H1 (cell line): ENCODE measurements around the gene EMID1. TPM values are rescaled to one million over a fixed set of nuclear protein-coding genes. Genes with fewer than 3 reads are reported as not detected.
A peak's percentile ranks its signal among the peaks of the same experiment; 100 is the strongest.

Source experiments
- CTCF ChIA-PET: fragments of 300-600 bp; sonication (Branson Sonifier 250); formaldehyde crosslinking; loops from one replicate; lab custom pipeline; 2021; ENCODE audit not compliant: partially characterized antibody; lab: Charles Lee
- POLR2A ChIA-PET: fragments of 300-600 bp; sonication (Branson Sonifier 250); formaldehyde crosslinking; loops from one replicate; lab custom pipeline; 2021; ENCODE audit warnings: inconsistent platforms; ENCODE audit not compliant: partially characterized antibody; lab: Charles Lee
- DNase-seq, 2 experiments: peaks; one replicate each; pipeline versions ENCODE4 v3.0.0 to v3.0.0-alpha.2; 2010 to 2022; ENCODE audit warnings: low spot score in 2 of 2, low read depth in 1 of 2, mixed read lengths in 1 of 2
- FAIRE-seq: peaks from 2 replicates; lab custom pipeline; 2011; peaks lifted over from hg19 to GRCh38; lab: Jason Lieb, UNC
- H2AFZ ChIP-seq: 2 replicates; pipeline ENCODE4 v1.8.1; 2012; ENCODE audit warnings: low read length, inconsistent platforms
- H2AK5ac ChIP-seq: 2 replicates; pipeline ENCODE4 v1.6.1; 2013; ENCODE audit warnings: low read depth, low read length
- H2BK120ac ChIP-seq: replicated peaks from 2 replicates; pipeline ENCODE3; 2013; ENCODE audit warnings: low read depth, low read length, inconsistent platforms
- H2BK12ac ChIP-seq: 2 replicates; pipeline ENCODE4 v1.6.1; 2013; ENCODE audit warnings: low read depth, low read length
- H2BK15ac ChIP-seq: 2 replicates; pipeline ENCODE4 v1.6.1; 2013; ENCODE audit warnings: low read length
- H2BK20ac ChIP-seq: 2 replicates; pipeline ENCODE4 v1.6.1; 2013; ENCODE audit warnings: low read length
- H2BK5ac ChIP-seq: 2 replicates; pipeline ENCODE4 v1.6.1; 2013; ENCODE audit warnings: low read depth, low read length
- H3K14ac ChIP-seq: 2 replicates; pipeline ENCODE4 v1.6.1; 2013; ENCODE audit warnings: inconsistent platforms; ENCODE audit not compliant: insufficient read length
- H3K18ac ChIP-seq: 2 replicates; pipeline ENCODE4 v1.6.1; 2013; ENCODE audit warnings: low read length; ENCODE audit errors: extremely low read depth
- H3K23ac ChIP-seq: 2 replicates; pipeline ENCODE4 v1.6.1; 2013; ENCODE audit warnings: inconsistent platforms; ENCODE audit not compliant: insufficient read length
- H3K23me2 ChIP-seq: 2 replicates; pipeline ENCODE4 v1.6.1; 2013; ENCODE audit warnings: low read depth, low read length
- H3K27ac ChIP-seq: 2 replicates; pipeline ENCODE4 v1.6.1; 2011; ENCODE audit warnings: low read depth, low read length, inconsistent platforms
- H3K27me3 ChIP-seq, 4 experiments: replicated peaks in 1 of 4; 1 replicate in 1 of 4; 2 replicates in 3 of 4; pipeline versions ENCODE4 v1.6.1 to v1.8.1; 2011 to 2013; ENCODE audit warnings: low read length in 3 of 4, mild to moderate bottlenecking in 3 of 4, inconsistent platforms in 2 of 4, mixed read lengths in 2 of 4, moderate library complexity in 1 of 4; ENCODE audit not compliant: control insufficient read depth in 3 of 4, insufficient read depth in 3 of 4; ENCODE audit errors: extremely low read depth in 1 of 4
- H3K36me3 ChIP-seq, 4 experiments: 2 replicates each; pipeline versions ENCODE4 v1.6.1 to v1.8.1; 2011 to 2013; ENCODE audit warnings: mild to moderate bottlenecking in 4 of 4, low read length in 3 of 4, moderate library complexity in 2 of 4, control low read depth in 1 of 4, inconsistent platforms in 1 of 4; ENCODE audit not compliant: insufficient read depth in 4 of 4, control insufficient read depth in 2 of 4
- H3K4ac ChIP-seq: replicated peaks from 2 replicates; pipeline ENCODE3; 2013; ENCODE audit warnings: low read length, low read depth, mixed read lengths, inconsistent platforms; ENCODE audit not compliant: insufficient read length
- H3K4me1 ChIP-seq, 4 experiments: replicated peaks in 1 of 4; 1 replicate in 1 of 4; 2 replicates in 3 of 4; pipeline versions ENCODE4 v1.6.1 to v1.8.1; 2011 to 2013; ENCODE audit warnings: low read length in 3 of 4, inconsistent platforms in 2 of 4, mixed read lengths in 1 of 4; ENCODE audit not compliant: insufficient read depth in 4 of 4, control insufficient read depth in 3 of 4
- H3K4me2 ChIP-seq, 2 experiments: 2 replicates each; pipeline versions ENCODE4 v1.6.1 to v1.8.1; 2011 to 2013; ENCODE audit warnings: low read depth in 2 of 2, low read length in 2 of 2, control low read depth in 1 of 2, inconsistent platforms in 1 of 2, mild to moderate bottlenecking in 1 of 2; ENCODE audit not compliant: insufficient read depth in 1 of 2
- H3K4me3 ChIP-seq, 4 experiments: fragments of 200-600, 300-600 bp in 1 of 4; sonication (generic), shearing (Covaris generic), sonication (Bioruptor Twin) in 1 of 4; 2 replicates each; pipeline versions ENCODE4 v1.5.1 to v1.8.1; 2011 to 2016; ENCODE audit warnings: low read length in 4 of 4, low read depth in 3 of 4, control low read depth in 2 of 4, inconsistent platforms in 2 of 4, mild to moderate bottlenecking in 2 of 4, mixed read lengths in 1 of 4, moderate library complexity in 1 of 4; ENCODE audit not compliant: insufficient read depth in 2 of 4; ENCODE audit errors: extremely low read depth in 1 of 4
- H3K56ac ChIP-seq: replicated peaks from 2 replicates; pipeline ENCODE3; 2013; ENCODE audit warnings: low read depth, mild to moderate bottlenecking, mixed read lengths, low read length, inconsistent platforms; ENCODE audit not compliant: insufficient read length
- H3K79me1 ChIP-seq: 2 replicates; pipeline ENCODE4 v1.6.1; 2013; ENCODE audit warnings: low read depth, low read length, control low read depth
- H3K79me2 ChIP-seq, 2 experiments: 2 replicates each; pipeline versions ENCODE4 v1.6.1 to v1.8.1; 2012 to 2013; ENCODE audit warnings: low read length in 2 of 2, mild to moderate bottlenecking in 2 of 2, inconsistent platforms in 1 of 2; ENCODE audit not compliant: insufficient read depth in 2 of 2, control insufficient read depth in 1 of 2
- H3K9ac ChIP-seq, 4 experiments: replicated peaks in 1 of 4; 1 replicate in 1 of 4; 2 replicates in 3 of 4; pipeline versions ENCODE4 v1.6.1 to v1.8.1; 2011 to 2013; ENCODE audit warnings: low read depth in 3 of 4, low read length in 3 of 4, control low read depth in 2 of 4, mild to moderate bottlenecking in 2 of 4, moderate library complexity in 2 of 4, inconsistent platforms in 1 of 4; ENCODE audit errors: extremely low read depth in 1 of 4
- H3K9me3 ChIP-seq, 2 experiments: 2 replicates each; pipeline versions ENCODE4 v1.6.1 to v1.8.1; 2012 to 2013; ENCODE audit warnings: mild to moderate bottlenecking in 2 of 2, moderate library complexity in 2 of 2, control low read depth in 1 of 2, inconsistent platforms in 1 of 2, low read depth in 1 of 2, low read length in 1 of 2, mixed read lengths in 1 of 2; ENCODE audit not compliant: insufficient read depth in 2 of 2
- H4K20me1 ChIP-seq, 2 experiments: replicated peaks in 1 of 2; 2 replicates each; pipeline versions ENCODE3 to v1.8.1; 2011 to 2013; ENCODE audit warnings: inconsistent platforms in 2 of 2, low read length in 2 of 2, mild to moderate bottlenecking in 1 of 2; ENCODE audit not compliant: insufficient read depth in 2 of 2, control insufficient read depth in 1 of 2
- H4K5ac ChIP-seq: 2 replicates; pipeline ENCODE4 v1.6.1; 2013; ENCODE audit warnings: low read length, low read depth, mixed read lengths, inconsistent platforms; ENCODE audit not compliant: insufficient read length
- H4K8ac ChIP-seq: 2 replicates; pipeline ENCODE4 v1.8.0; 2013; ENCODE audit warnings: mild to moderate bottlenecking, moderate library complexity, low read length, inconsistent platforms; ENCODE audit not compliant: insufficient read depth; ENCODE audit errors: extremely low read depth
- H4K91ac ChIP-seq: replicated peaks from 2 replicates; pipeline ENCODE3; 2013; ENCODE audit warnings: low read length, mixed read lengths, inconsistent platforms; ENCODE audit not compliant: insufficient read length
- CEBPB ChIP-seq: IDR thresholded peaks from 2 replicates; pipeline ENCODE4 v1.6.1; 2012; ENCODE audit warnings: low read depth, low read length
- WGBS, 2 experiments: shearing (Covaris generic) in 1 of 2; methylation state at CpG; one replicate each; pipeline versions ENCODE4 v1.1.6 to v1.1.7; 2013 to 2015; ENCODE audit warnings: low lambda C conversion rate in 2 of 2, mixed read lengths in 2 of 2, inconsistent platforms in 1 of 2, low coverage in 1 of 2, missing lambda C conversion rate in 1 of 2; ENCODE audit not compliant: insufficient replicate concordance in 2 of 2, insufficient coverage in 1 of 2, insufficient read length in 1 of 2; ENCODE audit errors: extremely low coverage in 1 of 2, missing lambda C conversion rate in 1 of 2; 5-methylcytosine and 5-hydroxymethylcytosine counted together
- polyA plus RNA-seq, 7 experiments: library from polyadenylated mRNA; depleted of rRNA in 3 of 7; stranded (reverse) in 5 of 7; unstranded in 2 of 7; fragments of >200 nt in 5 of 7; fragments of 200-250 nt in 2 of 7; gene quantifications; 1 replicate in 5 of 7; 2 replicates in 1 of 7; 4 replicates in 1 of 7; pipeline versions ENCODE4 v1.2.1 to v1.2.3, GENCODE V29; 2011 to 2013; ENCODE audit warnings: missing spikeins in 2 of 7, mixed read lengths in 2 of 7
- total RNA-seq: library from RNA; stranded (reverse); fragmentation: NEBNext Ultra II Directional; extraction: Animal tissue kit (Norgen Biotek cat#: 25700); gene quantifications from 2 replicates; pipeline ENCODE4 v1.2.1, GENCODE V29; 2021

The EMID1 gene
- total and polyA plus RNA-seq, 2 of the 8 experiments (the other 6 are each of a cell fraction or from before 2014, with no cell fraction given), result 3.9 to 7.4 TPM

DNA sequence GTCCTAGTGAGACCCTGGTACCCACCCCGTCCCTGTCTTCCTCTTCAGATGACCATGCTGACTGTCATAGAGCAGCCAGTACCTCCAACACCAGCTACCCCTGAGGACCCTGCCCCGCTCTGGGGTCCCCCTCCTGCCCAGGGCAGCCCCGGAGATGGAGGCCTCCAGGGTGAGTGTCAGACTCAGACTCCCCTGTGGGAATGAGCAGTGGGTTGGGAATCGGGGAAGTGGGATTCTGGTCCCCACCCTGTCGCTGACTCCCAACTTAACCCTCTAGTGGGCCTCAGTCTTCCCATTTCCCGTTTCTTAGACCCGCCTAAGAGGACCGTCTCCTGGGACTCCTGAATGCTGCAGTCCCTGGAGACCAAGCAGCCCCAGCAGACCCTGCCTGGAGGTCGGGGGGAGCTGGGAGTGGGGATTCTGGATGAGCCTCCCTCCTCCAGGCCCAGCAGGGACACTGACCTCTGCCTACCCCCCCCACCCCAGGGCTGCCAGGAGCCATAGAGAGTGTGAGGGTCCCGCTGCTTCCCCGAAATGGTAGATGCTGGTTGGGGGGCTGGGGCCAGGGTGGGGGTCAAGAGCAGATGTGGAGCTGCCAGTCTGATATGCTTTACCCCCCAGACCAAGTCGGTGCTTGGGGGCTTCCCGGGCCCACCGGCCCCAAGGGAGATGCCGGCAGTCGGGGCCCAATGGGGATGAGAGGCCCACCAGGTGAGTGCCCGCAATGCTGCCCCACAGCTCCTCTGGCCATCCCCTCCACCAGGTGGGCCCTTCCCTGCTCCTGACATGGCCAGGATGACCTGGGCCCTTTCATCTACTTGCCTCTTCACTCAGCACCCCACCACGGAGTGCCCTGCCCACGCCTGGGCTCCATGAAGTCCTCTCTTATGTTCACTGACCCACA lies 25.5 kb downstream of the EMID1 start:
- Histone ChIP-seq H4K5ac (no peak overlapping the region), H3K27ac (no peak overlapping the region), H4K91ac (no peak overlapping the region), H4K20me1 (no peaks in the 10 kb centered on the region), H3K4ac (no peak overlapping the region), H3K14ac (no peak overlapping the region), H2BK12ac (no peak overlapping the region), H2BK20ac (no peak overlapping the region), H3K4me3 (no peak overlapping the region), H3K79me2 (no peaks in the 10 kb centered on the region), H2AFZ (no peak overlapping the region), H3K4me2 (no peak overlapping the region), H2BK5ac (no peak overlapping the region), H3K9me3 (peaks cover 3 to 4% of the 10 kb centered on the region in 2 experiments; a peak in 1 of 4 replicates), H3K4me1 (no peaks in the 10 kb centered on the region; a peak in 1 of 7 replicates), H2BK15ac (no peak overlapping the region), H3K23me2 (no peaks in the 10 kb centered on the region), H3K27me3 (no peaks in the 10 kb centered on the region), H3K9ac (no peak overlapping the region), H2BK120ac (no peak overlapping the region), H3K36me3 (no peaks in the 10 kb centered on the region), H2AK5ac (no peak overlapping the region), H3K79me1 (no peaks in the 10 kb centered on the region), H3K56ac (no peak overlapping the region), H4K8ac (0 out of 2 replicates have a peak overlapping the region, but pooled peaks have one; percentile 35), H3K23ac (no peak overlapping the region), H3K18ac (no peak overlapping the region)
- ChIA-PET CTCF (interaction anchor here (1.1 to 3.7 kb wide), 5 partner anchors 14 to 29 kb away, joined by 3 to 23 read pairs (median 5); no protein-coding TSS in a partner anchor), POLR2A (interaction anchor here (0.7 to 1.8 kb wide), 4 partner anchors 13 to 75 kb away, joined by 3 to 6 read pairs (median 3); partner anchors contain the start of genes EMID1 and GAS2L1)
- FAIRE-seq, result no peak
- 92% methylated on average over 19 of the region's 19 CpGs; no CpG with 5 or more reads in 1 of the 2 experiments for whole genome bisulfite sequencing, 2 experiments
- DNase-seq, result no peak
- no peak for TF ChIP-seq CEBPB
